ENCODE results near the gene CELA2A.

The CELA2A gene

GRCh38 chr1:15456313-15456954, at the start of gene CELA2A:
Gene CELA2A (plus strand): TSS chr1:15456732. CDS start chr1:15456754, 22 bp downstream.
- TF ChIP-seq CTCF (IDR thresholded peaks at IDR 0.05; ENCODE audit: extremely low read depth, missing control alignments): no peak
- DNase-seq (ENCODE audit: low spot score): no peak

- no peak for TF ChIP-seq CTCF (IDR thresholded peaks at IDR 0.05; ENCODE audit: extremely low read depth, missing control alignments)
- no peak for DNase-seq (ENCODE audit: low spot score)
Measured at GRCh38 chr1:15407580-15407979, 49.0 kb upstream of the CELA2A start.

GRCh38 chr1:15408890-15409387, 47.6 kb upstream of the CELA2A start:
- DNase-seq (ENCODE audit: low spot score): no peak
- no peak for TF ChIP-seq CTCF (IDR thresholded peaks at IDR 0.05; ENCODE audit: extremely low read depth, missing control alignments)

GRCh38 chr1:15409388-15410222, 46.9 kb upstream of the CELA2A start, which contains the start of gene EFHD2:
Gene EFHD2 (plus strand): TSS chr1:15409888. CDS start chr1:15409972, 84 bp downstream.
- DNase-seq (ENCODE audit: low spot score): peak; percentile 97
- TF ChIP-seq CTCF (IDR thresholded peaks at IDR 0.05; ENCODE audit: extremely low read depth, missing control alignments): no peak

GRCh38 chr1:15410223-15410883, 46.2 kb upstream of the CELA2A start:
- no peak for TF ChIP-seq CTCF (IDR thresholded peaks at IDR 0.05; ENCODE audit: extremely low read depth, missing control alignments)
- no peak for DNase-seq (ENCODE audit: low spot score)

- no peak for TF ChIP-seq CTCF (IDR thresholded peaks at IDR 0.05; ENCODE audit: extremely low read depth, missing control alignments)
- no peak for DNase-seq (ENCODE audit: low spot score)
Measured at GRCh38 chr1:15410884-15411245, 45.7 kb upstream of the CELA2A start.

Data from GM20000 (cell line).